Measurements from ENCODE around the gene NKAIN2.
"Not testable (repeated sequence)": the region's sequence is repeated elsewhere in the genome, so short reads cannot be mapped to it uniquely, and the experiment has no call there.

Gene NKAIN2

GRCh38 chr6:123972600-123973294, 169.1 kb downstream of the NKAIN2 start:
- no peak for DNase-seq

- DNase-seq: no peak
Measured at GRCh38 chr6:123980311-123980710, 176.6 kb downstream of the NKAIN2 start.

DNA sequence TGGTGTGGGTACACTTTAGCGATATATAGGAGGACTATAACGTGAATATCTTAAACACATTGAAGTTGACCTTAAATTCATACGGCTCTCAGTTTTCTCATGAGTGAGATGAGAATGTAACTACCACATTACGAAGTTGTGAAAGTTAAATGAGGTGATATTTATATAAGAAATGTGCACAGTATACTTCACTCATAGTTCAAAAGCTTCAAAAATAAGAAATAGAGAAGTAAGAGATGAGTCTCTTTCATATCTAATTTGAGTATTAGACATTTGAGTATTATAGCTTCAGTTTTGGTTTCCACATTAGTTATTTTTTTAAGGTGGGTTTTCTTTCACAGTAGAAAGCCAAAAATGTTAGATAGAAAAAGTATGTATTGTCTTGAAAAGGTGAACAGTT, 183.3 kb downstream of the NKAIN2 start:
- no peak for DNase-seq

- not testable (repeated sequence) for DNase-seq
Measured at GRCh38 chr6:123989918-123990317, 186.3 kb downstream of the NKAIN2 start.

GRCh38 chr6:123990376-123990775, 186.7 kb downstream of the NKAIN2 start:
- DNase-seq: no peak

DNA sequence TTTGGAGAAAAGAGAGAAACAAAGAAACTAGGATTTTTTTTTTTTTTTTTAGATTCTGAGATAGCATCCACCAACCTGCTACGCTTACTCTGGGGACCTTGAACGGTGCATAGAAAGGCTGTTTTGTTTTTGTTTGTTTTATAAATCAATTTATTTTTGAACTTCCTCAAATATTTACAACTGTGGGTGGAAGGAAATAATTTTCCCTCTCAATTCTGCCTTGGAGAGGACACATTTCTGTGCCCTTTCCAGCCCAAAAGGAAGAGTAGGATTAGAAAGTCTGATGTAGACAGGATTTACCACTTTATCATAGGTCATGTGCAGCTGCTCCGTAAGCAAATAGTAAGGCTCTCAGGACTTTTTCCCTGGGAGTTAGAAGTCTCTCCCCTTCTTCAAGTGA, 190.5 kb downstream of the NKAIN2 start:
- no peak for DNase-seq

GRCh38 chr6:123994891-123995635, 191.4 kb downstream of the NKAIN2 start:
- DNase-seq: no peak

DNA sequence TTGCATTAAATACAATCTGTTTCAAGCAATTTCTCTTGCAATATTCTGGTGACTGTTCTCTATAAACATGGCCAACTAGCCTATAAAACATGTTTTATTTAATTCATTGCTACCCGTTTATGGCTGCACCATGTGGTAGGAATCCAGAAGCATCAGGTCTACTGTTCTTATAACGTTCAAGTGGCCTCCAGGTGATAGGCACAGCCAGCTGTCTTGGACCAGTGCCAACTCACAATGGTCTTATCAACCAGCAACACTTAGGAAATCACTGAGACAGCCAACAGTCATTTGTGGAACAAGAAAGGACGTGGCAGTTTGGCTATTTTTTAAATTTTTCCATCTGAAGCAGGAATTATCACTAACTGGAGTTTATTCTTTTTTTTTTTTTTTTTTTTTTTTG, 193.6 kb downstream of the NKAIN2 start:
- DNase-seq: no peak

DNA sequence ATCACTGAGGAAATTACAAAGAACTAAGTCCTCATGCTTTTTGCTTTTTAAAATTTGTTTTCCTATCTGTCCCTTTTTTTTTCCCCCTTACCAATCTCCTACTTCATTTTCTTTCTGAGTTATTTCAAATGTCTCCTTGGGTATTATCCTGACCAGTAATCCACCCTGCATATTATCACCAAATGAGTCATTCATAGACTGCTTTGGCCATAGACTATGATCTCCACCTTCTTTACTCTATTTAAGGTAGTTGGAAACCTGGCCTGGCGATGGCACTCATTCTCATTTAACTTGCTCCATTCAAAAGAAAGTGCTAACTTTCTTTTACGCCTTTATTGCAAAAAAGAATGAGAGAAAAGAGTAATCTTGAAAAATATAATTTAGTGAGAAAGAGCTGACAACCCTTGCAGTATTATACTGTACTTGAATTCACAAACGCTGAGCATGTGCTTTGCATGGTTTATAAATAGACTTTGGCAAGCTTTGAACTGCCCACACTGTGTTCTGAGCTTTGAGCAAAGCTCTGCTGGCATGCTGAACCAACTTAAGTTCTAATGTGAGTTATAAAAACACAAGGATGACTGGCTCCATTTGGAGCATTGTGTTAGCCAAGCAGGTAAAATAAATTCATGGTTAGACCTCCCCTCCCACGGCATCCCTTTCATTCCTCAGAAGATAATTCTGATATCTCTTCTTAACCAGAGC, 198.9 kb downstream of the NKAIN2 start:
- DNase-seq: peak in 1 of 14 donors; percentile 81

GRCh38 chr6:124007266-124007665, 203.6 kb downstream of the NKAIN2 start:
- no peak for DNase-seq

DNA sequence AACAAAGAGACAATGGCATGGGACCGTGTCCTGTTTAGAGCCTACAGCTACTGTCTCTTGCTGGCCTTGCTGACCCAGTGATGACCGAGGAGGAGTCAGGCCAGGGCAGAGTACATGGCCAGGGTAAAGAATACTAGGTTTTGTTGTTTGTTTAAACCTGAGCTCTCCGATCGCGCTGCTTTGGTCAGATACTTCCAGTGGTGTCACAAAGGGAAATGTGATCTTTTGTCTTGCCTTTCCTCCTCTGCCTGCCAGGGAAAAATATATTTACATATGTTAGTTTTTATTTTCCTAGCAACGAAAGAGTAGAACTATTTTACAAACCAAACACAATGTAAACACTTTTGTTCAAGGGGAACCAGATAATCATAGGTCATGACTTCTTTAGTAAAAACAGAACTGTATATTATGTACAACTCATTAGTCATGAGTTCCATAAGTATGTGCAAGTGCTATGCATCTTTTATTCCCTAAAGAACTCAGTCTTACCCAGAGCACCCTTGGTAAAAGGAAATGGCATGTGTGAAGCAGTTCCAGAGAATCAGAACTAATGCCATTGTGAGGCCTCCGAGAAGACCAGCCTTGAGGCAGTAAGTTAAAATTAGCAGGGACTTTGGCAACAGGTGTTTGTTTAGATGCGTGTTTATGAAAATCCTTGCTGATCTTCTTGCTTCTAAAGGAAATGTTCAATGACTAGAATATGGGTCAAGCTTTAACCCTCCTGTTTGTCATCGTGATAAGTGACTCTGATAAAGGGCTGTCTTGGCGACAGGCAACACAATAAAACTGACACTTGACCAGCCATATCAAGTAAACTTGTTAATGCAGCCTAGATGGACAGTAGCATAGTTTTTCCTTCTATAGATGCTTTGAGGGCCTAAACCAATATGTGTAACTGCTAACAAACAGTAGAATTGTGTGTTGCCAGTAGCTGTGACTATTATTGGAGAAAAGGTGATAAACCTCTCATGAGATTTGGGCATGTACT, 204.6 kb downstream of the NKAIN2 start:
- DNase-seq: peak in 1 of 14 donors; percentile 10

GRCh38 chr6:124008988-124009765, 205.5 kb downstream of the NKAIN2 start:
- DNase-seq: no peak

DNA sequence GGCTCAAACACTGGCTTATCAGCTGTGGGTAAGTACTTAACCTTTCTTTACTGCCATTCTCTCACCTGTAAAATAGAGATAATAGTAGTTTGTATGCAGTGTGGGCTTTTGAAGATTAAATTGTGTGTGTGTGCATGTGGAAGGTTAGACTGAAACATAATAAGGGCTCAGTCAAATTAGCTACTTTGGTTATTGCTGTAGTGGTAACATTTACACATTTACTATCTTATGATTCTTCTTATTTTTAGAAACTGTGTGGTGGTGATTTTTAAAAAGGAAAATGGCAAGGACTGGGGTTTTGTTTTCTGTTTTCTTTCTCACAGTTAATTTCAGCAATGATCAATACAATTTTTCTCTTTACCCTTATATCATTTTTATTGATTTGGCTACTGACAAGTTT, 206.9 kb downstream of the NKAIN2 start:
- no peak for DNase-seq

DNA sequence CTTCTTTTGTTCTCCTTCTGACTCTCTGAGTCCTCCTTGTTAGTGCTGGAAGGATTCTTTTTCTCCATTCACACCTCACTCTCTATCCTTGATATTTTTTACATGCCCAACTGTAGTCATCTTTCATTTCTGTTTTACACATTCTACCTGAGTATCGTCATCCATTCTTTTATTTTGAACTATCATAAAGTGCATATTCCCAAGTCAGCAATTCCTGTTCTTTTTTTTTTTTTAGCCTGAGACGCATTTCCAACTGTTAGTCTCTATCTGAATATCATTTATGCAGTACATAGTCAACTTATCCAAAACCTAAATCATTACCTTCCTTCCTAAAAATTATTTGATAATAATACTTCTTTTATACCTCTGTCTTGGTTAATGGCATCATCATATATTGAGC, 207.5 kb downstream of the NKAIN2 start:
- DNase-seq: no peak

- DNase-seq: not testable (repeated sequence)
Measured at GRCh38 chr6:124022051-124022450, 218.4 kb downstream of the NKAIN2 start.

GRCh38 chr6:124022641-124023040, 219.0 kb downstream of the NKAIN2 start:
- no peak for DNase-seq

GRCh38 chr6:124026694-124027093, 223.0 kb downstream of the NKAIN2 start:
- DNase-seq: no peak

GRCh38 chr6:124027392-124027791, 223.7 kb downstream of the NKAIN2 start:
- DNase-seq: no peak

DNA sequence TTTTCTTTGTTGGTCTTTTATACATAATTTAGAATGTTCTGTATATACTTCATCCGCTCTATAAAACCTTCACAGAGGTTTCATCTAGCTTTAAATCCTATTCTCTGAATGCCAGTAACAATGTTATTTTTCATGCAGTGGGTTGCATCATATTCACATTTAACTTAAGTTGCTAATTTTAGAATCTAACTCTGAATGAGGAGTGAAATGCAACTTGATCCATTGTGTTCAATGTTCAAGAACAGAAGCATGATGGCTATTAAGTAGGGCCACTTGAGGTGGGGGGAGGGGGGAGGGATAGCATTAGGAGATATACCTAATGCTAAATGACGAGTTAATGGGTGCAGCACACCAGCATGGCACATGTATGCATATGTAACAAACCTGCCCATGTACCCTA, 224.5 kb downstream of the NKAIN2 start:
- no peak for DNase-seq

DNA sequence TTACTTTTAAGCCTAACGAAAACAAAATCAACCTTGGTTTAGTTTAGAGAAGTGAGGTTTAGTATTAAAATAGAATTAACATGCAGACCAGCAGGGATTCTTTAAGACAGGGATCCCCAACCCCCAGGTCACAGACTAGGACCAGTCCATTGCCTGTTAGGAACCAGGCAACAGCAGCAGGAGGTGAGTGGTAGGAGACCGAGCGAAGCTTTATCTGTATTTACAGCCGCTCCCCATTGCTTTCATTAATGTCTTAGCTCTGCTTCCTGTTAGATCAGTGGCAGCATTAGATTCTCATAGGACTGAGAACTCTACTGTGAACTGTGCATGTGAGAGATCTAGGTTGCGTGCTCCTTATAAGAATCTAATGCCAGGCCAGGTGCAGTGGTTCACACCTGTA, 225.9 kb downstream of the NKAIN2 start:
- DNase-seq: no peak

DNA sequence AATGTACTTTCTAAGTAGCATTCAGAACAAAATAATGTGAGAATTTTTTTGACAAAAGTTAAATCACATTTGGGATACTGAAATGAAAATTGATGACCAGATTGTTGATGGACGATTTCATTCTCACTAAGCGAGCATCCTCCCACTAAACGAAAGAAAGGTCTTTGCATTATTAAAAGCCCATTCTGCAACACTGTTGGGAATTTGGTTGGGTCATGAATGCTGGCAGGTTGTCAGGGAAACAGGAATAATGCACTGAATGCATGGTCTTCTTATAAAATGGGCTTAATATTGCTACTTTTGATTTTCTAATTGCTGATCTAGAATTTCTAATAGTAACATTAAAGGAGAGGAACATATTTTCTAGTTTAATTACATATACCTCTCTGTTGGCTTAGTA, 229.8 kb downstream of the NKAIN2 start:
- no peak for DNase-seq

Data from C1 segment of cervical spinal cord (tissue), 14 donors.